DOHH2 (cell line): ENCODE results near the gene CKB.

Source experiments
- H3F3A ChIP-seq: fragments of 200-600 bp; sonication (generic), shearing (Covaris generic); 2 replicates; pipeline ENCODE4 v1.6.0; 2016; ENCODE audit warnings: antibody characterized with exemption, mild to moderate bottlenecking; ENCODE audit not compliant: control insufficient read depth, insufficient read depth
- H3K27ac ChIP-seq: fragments of 200-600 bp; sonication (generic); 2 replicates; pipeline ENCODE4 v1.5.1; 2014; ENCODE audit warnings: low read depth, mild to moderate bottlenecking, low read length, moderate library complexity
- H3K27me3 ChIP-seq: fragments of 200-600 bp; sonication (generic); 2 replicates; pipeline ENCODE4 v1.6.1; 2014; ENCODE audit warnings: mild to moderate bottlenecking, low read length, mixed read lengths; ENCODE audit not compliant: control insufficient read depth
- H3K36me3 ChIP-seq: fragments of 200-600 bp; sonication (generic); 2 replicates; pipeline ENCODE4 v1.6.1; 2014; ENCODE audit warnings: mild to moderate bottlenecking, low read length, moderate library complexity, mixed read lengths; ENCODE audit not compliant: control insufficient read depth
- H3K4me1 ChIP-seq: fragments of 200-600 bp; sonication (generic); 2 replicates; pipeline ENCODE4 v1.6.1; 2014; ENCODE audit warnings: mild to moderate bottlenecking, low read length, mixed read lengths; ENCODE audit not compliant: control insufficient read depth
- H3K4me2 ChIP-seq: fragments of 200-600 bp; sonication (generic); 2 replicates; pipeline ENCODE4 v1.6.0; 2014; ENCODE audit warnings: mild to moderate bottlenecking, low read length, moderate library complexity
- H3K4me3 ChIP-seq: fragments of 200-600 bp; sonication (generic); 2 replicates; pipeline ENCODE4 v1.5.1; 2014; ENCODE audit warnings: mild to moderate bottlenecking, low read length, mixed read lengths
- H3K79me2 ChIP-seq: fragments of 200-600 bp; sonication (generic); 2 replicates; pipeline ENCODE4 v1.6.1; 2014; ENCODE audit warnings: mild to moderate bottlenecking, low read length, mixed read lengths; ENCODE audit not compliant: control insufficient read depth
- H3K9me2 ChIP-seq: fragments of 200-600 bp; sonication (generic); replicated peaks from 2 replicates; pipeline ENCODE4 v1.6.1; 2014; ENCODE audit warnings: mild to moderate bottlenecking, low read length, mixed read lengths; ENCODE audit not compliant: control insufficient read depth
- H3K9me3 ChIP-seq: fragments of 200-600 bp; sonication (generic); 2 replicates; pipeline ENCODE4 v1.6.1; 2014; ENCODE audit warnings: antibody characterized with exemption, low read length, mixed read lengths; ENCODE audit not compliant: control insufficient read depth, insufficient read depth
- H4K20me1 ChIP-seq: fragments of 200-600 bp; sonication (generic); 2 replicates; pipeline ENCODE4 v1.6.0; 2014; ENCODE audit warnings: low read depth, mild to moderate bottlenecking, antibody characterized with exemption, low read length, moderate library complexity; ENCODE audit not compliant: control insufficient read depth, insufficient read depth
- EZH2phosphoT487 ChIP-seq: fragments of 200-600 bp; sonication (generic); IDR thresholded peaks from 2 replicates; pipeline ENCODE4 v1.6.1; 2017; ENCODE audit warnings: borderline replicate concordance, mild to moderate bottlenecking, antibody characterized with exemption, low read length, moderate library complexity, mixed read lengths
- TF ChIP-seq, protein P1 (sequence below): fragments of 200-600 bp; sonication (generic); IDR thresholded peaks from one replicate; pipeline ENCODE4 v1.5.1; 2014; ENCODE audit warnings: antibody characterized with exemption, mild to moderate bottlenecking, low read depth, low read length; ENCODE audit not compliant: poor library complexity, severe bottlenecking

Gene CKB

DNA sequence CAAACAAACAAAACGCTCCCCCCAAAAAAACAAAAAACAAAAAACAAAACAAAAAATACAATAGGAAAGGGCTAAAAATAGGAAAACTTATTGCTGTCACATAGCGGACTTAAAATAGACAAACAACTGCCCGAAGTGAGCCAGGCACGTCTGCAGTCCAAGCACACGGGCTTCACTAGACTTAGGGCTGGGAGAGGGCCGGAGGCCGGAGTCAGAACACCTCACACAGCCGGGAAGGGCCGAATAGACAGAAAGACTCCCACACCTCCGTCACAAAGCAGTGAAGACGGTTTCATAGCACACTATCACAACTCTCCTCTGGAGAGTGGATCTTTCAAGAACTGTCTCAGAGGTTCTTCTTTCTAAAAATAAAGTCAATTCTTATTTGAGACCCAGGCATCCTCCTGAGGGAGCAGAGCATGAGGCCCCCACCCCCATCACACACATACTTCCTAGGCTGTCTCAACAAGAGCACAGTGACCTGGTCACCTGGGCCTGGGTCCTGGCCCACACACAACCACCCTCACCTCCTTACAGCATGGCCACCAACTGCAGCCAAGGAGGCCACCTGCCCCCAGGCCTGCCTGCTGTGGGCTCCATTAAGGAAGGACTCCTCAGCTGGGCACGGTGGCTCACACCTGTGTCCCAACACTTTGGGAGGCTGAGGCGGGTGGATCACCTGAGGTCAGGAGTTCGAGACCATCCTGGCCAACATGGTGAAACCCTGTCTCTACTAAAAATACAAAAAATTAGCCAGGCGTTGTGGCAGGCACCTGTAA is 33.1 kb upstream of the CKB start:
- Histone ChIP-seq H3K9me3 (no peaks in the 10 kb centered on the region), H3K9me2 (no peaks in the 10 kb centered on the region), H3K4me3 (no peak overlapping the region), H3K36me3 (peaks cover 36% of the 10 kb centered on the region), H3K27ac (no peak overlapping the region), H3K4me2 (no peak overlapping the region), H3K79me2 (peaks cover 54% of the 10 kb centered on the region), H4K20me1 (peaks cover 35% of the 10 kb centered on the region), H3F3A (peaks cover 15% of the 10 kb centered on the region), H3K4me1 (peaks cover 10% of the 10 kb centered on the region), H3K27me3 (no peaks in the 10 kb centered on the region)
- TF ChIP-seq EZH2phosphoT487 = no peak
- TF ChIP-seq, protein P1, sequence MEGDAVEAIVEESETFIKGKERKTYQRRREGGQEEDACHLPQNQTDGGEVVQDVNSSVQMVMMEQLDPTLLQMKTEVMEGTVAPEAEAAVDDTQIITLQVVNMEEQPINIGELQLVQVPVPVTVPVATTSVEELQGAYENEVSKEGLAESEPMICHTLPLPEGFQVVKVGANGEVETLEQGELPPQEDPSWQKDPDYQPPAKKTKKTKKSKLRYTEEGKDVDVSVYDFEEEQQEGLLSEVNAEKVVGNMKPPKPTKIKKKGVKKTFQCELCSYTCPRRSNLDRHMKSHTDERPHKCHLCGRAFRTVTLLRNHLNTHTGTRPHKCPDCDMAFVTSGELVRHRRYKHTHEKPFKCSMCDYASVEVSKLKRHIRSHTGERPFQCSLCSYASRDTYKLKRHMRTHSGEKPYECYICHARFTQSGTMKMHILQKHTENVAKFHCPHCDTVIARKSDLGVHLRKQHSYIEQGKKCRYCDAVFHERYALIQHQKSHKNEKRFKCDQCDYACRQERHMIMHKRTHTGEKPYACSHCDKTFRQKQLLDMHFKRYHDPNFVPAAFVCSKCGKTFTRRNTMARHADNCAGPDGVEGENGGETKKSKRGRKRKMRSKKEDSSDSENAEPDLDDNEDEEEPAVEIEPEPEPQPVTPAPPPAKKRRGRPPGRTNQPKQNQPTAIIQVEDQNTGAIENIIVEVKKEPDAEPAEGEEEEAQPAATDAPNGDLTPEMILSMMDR = no peak

DNA sequence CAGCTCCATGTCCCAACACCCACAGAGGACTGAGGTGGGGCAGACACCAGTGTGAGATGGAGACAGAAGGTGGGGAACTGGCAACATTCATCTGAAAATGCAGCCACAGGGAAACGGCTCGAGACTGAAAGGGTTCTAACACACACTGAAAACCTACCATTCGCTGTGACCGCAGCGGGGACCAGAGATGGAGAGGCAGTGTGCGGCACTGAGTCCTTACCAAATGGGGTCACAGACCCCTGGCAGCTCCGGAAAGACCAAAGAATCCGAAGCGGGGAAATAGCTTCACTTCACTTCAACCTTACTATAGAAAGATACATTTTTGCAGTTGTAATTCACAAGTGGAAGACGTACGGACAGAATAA is 30.2 kb upstream of the CKB start:
- Histone ChIP-seq H3K4me3 (no peak overlapping the region), H3K27me3 (no peaks in the 10 kb centered on the region), H3K36me3 (peaks cover 7% of the 10 kb centered on the region), H3K4me2 (no peak overlapping the region), H3K79me2 (peaks cover 24% of the 10 kb centered on the region), H3K9me2 (no peaks in the 10 kb centered on the region), H3K4me1 (peaks cover 4% of the 10 kb centered on the region), H4K20me1 (peaks cover 9% of the 10 kb centered on the region; the same call in 1 of the 2 replicates), H3K9me3 (no peaks in the 10 kb centered on the region), H3K27ac (no peak overlapping the region), H3F3A (peaks cover 11% of the 10 kb centered on the region; the same call in 1 of the 2 replicates)
- TF ChIP-seq, protein P1 = no peak
- TF ChIP-seq EZH2phosphoT487 = no peak

DNA sequence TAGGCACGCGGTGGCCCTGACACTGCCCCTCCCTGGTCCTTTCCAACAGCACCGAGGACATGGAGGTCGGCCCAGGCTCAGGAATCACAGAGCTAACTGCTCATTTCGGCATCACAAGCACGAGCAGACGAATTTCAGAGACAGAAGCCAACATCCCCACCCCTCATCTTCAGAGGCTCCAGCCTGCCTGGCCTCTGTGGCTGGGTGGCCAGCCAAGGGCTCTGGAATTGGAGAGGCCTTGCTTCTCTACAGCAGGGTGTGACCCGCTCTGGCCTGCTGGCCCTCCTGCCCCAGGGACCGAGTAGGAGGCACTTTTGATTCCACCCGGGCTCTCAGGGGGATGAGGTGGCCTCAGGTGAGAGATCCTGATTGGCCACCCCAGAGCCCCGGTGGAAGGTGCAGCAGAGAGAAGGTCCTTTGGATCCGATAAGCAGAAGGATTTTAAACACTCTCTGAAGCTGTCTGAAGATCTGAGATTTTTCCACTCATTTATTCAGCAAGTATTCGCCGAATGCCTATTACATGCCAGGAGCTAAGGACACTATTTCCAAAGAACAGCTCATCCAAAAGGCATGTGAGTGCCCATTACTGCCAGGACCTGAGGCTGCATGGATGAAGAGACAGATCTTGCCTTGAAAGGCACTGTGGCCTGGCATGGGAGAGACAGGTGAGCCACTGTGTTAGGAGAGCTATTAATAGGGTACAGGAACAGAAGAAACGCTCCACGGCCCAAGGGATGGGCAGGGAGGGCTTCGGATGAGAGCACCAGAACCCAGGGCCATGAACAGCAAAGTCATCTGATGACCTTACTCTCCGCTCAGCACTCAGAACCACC is 29.6 kb upstream of the CKB start:
- Histone ChIP-seq H3K9me2 (no peaks in the 10 kb centered on the region), H3K4me2 (no peak overlapping the region), H3K4me1 (peaks cover 4% of the 10 kb centered on the region), H3F3A (peaks cover 8% of the 10 kb centered on the region; the same call in 1 of the 2 replicates), H3K27ac (no peak overlapping the region), H3K4me3 (no peak overlapping the region), H3K27me3 (no peaks in the 10 kb centered on the region), H4K20me1 (peaks cover 8% of the 10 kb centered on the region; the same call in 1 of the 2 replicates), H3K9me3 (no peaks in the 10 kb centered on the region), H3K36me3 (peaks cover 4% of the 10 kb centered on the region; the same call in 1 of the 2 replicates), H3K79me2 (peaks cover 18% of the 10 kb centered on the region)
- TF ChIP-seq, protein P1 = no peak
- TF ChIP-seq EZH2phosphoT487 = no peak
